Tibial artery (tissue), 4 donors: ENCODE measurements around the gene CHRNB1.

Experiments
- DNase-seq, 2 donors: peaks; one replicate each; pipeline ENCODE4 v3.0.0-alpha.2; 2019
- H3K27ac ChIP-seq, 2 donors: fragments of 200-600 bp; sonication (generic) in 1 of 2; 1 replicate in 1 of 2; 2 replicates in 1 of 2; pipeline ENCODE4 v1.5.1; 2018 to 2019; ENCODE audit warnings: mild to moderate bottlenecking in 1 of 2
- H3K27me3 ChIP-seq, 2 donors: fragments of 200-600 bp; sonication (generic) in 1 of 2; one replicate each; pipeline versions ENCODE4 v1.5.1 to v1.6.0; 2016 to 2019
- H3K36me3 ChIP-seq, 3 donors: fragments of 200-600 bp; sonication (generic) in 2 of 3; one replicate each; pipeline ENCODE4 v1.5.1; 2016 to 2019; ENCODE audit warnings: mild to moderate bottlenecking in 2 of 3
- H3K4me1 ChIP-seq, 4 donors: fragments of 200-600 bp; sonication (generic) in 2 of 4; 1 replicate in 3 of 4; 2 replicates in 1 of 4; pipeline ENCODE4 v1.5.1; 2016 to 2019
- H3K4me3 ChIP-seq, 2 donors: fragments of 200-600 bp; sonication (generic) in 1 of 2; 1 replicate in 1 of 2; 2 replicates in 1 of 2; pipeline ENCODE4 v1.5.1; 2018 to 2019; ENCODE audit warnings: mild to moderate bottlenecking in 2 of 2
- H3K9me3 ChIP-seq, 3 donors: fragments of 200-600 bp; sonication (generic) in 1 of 3; one replicate each; pipeline ENCODE4 v1.5.1; 2016 to 2019
- intact Hi-C: fragments of 100-400 bp; cut with DNase I; formaldehyde crosslinking; loops from one replicate; pipeline ENCODE4 v1.15.0; 2023; ENCODE audit warnings: low total_unique reads
- TF ChIP-seq, protein P1 (sequence below), 2 experiments: fragments of 200-600 bp in 1 of 2; fragments of 450-650 bp in 1 of 2; IDR thresholded peaks; one replicate each; pipeline ENCODE4 v1.5.1; 2017 to 2019; ENCODE audit warnings: antibody characterized with exemption in 2 of 2, mild to moderate bottlenecking in 1 of 2, moderate library complexity in 1 of 2

The CHRNB1 gene

DNA sequence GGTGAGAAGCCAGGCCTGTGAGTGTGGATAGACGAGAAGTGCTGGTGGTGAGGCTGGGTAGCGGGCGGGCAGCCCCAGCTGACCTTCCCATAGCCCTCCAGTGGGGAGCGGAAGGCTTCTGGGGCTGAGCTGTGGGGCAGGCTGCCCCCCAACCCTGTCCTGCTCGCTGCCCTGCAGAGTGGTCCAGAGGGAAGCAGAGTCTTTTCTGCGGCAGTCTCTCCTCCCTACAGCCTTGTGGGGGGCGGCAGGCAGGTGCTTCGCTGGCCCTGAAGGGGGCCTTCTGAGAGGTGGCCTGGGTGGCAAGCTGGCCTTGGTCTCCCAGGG is 33.5 kb upstream of the CHRNB1 start:
- Histone ChIP-seq H3K27me3 (no peaks in the 10 kb centered on the region), H3K27ac (no peak overlapping the region), H3K4me3 (no peak overlapping the region), H3K36me3 (peaks cover 10 to 53% (median 19%) of the 10 kb centered on the region in 3 donors), H3K9me3 (no peaks in the 10 kb centered on the region), H3K4me1 (peaks cover 0 to 2% (median under 1%) of the 10 kb centered on the region in 4 donors)
- intact Hi-C loops, result no loop called here
- DNase-seq, result no peak
- TF ChIP-seq, protein P1, sequence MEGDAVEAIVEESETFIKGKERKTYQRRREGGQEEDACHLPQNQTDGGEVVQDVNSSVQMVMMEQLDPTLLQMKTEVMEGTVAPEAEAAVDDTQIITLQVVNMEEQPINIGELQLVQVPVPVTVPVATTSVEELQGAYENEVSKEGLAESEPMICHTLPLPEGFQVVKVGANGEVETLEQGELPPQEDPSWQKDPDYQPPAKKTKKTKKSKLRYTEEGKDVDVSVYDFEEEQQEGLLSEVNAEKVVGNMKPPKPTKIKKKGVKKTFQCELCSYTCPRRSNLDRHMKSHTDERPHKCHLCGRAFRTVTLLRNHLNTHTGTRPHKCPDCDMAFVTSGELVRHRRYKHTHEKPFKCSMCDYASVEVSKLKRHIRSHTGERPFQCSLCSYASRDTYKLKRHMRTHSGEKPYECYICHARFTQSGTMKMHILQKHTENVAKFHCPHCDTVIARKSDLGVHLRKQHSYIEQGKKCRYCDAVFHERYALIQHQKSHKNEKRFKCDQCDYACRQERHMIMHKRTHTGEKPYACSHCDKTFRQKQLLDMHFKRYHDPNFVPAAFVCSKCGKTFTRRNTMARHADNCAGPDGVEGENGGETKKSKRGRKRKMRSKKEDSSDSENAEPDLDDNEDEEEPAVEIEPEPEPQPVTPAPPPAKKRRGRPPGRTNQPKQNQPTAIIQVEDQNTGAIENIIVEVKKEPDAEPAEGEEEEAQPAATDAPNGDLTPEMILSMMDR (IDR thresholded peaks at IDR 0.05), result no peak

DNA sequence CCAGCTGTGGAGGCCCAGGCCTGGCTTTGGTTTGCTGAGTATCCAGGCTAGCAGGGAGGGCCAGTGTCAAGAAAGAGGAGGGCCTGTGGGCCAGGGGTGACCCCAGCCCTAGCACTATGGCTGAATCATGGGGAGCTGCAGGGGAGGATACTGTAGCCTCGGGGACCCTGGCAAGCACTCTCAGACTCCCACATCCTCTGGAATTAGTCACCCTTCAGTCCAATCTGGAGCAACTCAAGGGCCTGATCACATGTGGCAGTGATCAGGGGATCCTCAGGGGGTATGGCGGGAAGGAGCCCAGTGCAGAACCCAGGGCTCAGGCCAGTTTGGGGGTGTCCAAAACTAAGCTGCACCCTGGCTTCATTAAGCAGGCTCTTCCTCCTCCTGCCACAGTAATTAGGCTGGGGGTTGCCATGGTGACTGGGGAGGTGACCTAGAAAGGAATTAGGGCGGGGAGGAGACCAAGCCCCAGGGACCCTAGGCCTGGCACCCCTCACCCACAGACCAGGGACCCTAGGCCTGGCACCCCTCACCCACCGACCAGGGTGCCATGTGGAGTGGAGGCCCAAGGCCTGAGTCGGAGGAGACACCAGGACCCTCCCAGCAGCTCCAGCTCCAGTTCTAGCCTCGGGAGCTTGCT is 31.4 kb upstream of the CHRNB1 start:
- no peaks in the 10 kb centered on the region for H3K27me3 ChIP-seq
- no peaks in the 10 kb centered on the region for H3K9me3 ChIP-seq
- peaks cover 10 to 66% (median 32%) of the 10 kb centered on the region in 3 donors for H3K36me3 ChIP-seq
- intact Hi-C loops, result no loop called here
- no peak overlapping the region for H3K27ac ChIP-seq
- H3K4me1 ChIP-seq, result no peaks in the 10 kb centered on the region
- no peak for DNase-seq
- TF ChIP-seq, protein P1 (IDR thresholded peaks at IDR 0.05), result no peak
- H3K4me3 ChIP-seq, result no peak overlapping the region

DNA sequence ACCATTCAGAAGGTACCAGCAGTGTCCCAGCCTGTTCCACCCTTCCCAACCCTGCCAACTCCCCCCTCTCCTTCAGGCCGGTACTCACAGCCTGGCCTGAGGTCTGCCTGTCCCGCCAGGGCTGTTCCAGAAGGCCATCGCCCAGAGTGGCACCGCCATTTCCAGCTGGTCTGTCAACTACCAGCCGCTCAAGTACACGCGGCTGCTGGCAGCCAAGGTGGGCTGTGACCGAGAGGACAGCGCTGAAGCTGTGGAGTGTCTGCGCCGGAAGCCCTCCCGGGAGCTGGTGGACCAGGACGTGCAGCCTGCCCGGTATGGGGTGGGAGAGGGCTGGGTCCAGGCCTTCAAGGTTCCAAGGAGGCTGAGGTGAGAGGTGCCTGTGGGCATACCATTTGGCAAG is 30.0 kb upstream of the CHRNB1 start:
- Histone ChIP-seq H3K27me3 (peaks cover 0 to 5% of the 10 kb centered on the region in 2 donors), H3K4me3 (no peak overlapping the region), H3K4me1 (no peaks in the 10 kb centered on the region), H3K36me3 (peaks cover under 1 to 52% (median 27%) of the 10 kb centered on the region in 3 donors), H3K27ac (no peak overlapping the region), H3K9me3 (no peaks in the 10 kb centered on the region)
- intact Hi-C loops, result no loop called here
- no peak for DNase-seq
- TF ChIP-seq, protein P1 (IDR thresholded peaks at IDR 0.05), result no peak

DNA sequence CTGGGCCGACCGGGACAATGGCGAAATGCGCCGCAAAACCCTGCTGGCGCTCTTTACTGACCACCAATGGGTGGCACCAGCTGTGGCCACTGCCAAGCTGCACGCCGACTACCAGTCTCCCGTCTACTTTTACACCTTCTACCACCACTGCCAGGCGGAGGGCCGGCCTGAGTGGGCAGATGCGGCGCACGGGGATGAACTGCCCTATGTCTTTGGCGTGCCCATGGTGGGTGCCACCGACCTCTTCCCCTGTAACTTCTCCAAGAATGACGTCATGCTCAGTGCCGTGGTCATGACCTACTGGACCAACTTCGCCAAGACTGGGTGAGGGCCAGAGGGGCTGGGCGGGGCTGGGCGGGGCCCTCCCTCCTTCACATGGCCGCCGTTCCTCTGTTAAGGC is 29.1 kb upstream of the CHRNB1 start:
- Histone ChIP-seq H3K27ac (no peak overlapping the region), H3K4me3 (no peak overlapping the region), H3K27me3 (peaks cover 0 to 9% of the 10 kb centered on the region in 2 donors), H3K36me3 (peaks cover 0 to 43% (median 20%) of the 10 kb centered on the region in 3 donors), H3K9me3 (no peaks in the 10 kb centered on the region), H3K4me1 (no peaks in the 10 kb centered on the region)
- TF ChIP-seq, protein P1 (IDR thresholded peaks at IDR 0.05), result no peak
- intact Hi-C loops, result no loop called here
- no peak for DNase-seq

DNA sequence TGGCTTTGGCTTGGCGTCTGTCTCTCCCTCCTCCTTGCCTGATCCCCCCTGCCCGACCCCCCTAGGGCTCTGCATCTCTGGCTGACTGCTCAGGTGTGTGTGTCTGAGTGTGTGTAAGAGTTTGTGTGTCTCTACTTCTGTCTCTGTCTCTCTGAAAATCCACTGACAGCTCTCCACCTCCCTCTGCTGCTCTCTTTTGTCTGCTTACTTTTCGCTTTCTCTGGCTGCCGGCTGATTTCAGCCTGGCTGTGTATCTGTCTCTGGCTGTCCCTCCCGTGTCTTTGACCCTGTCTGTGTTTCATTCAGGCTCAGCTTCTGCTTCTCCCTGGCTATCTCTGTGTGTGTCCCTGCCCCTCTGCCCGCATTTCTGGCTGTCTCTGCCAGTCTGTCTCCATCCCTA is 28.5 kb upstream of the CHRNB1 start:
- Histone ChIP-seq H3K4me1 (no peaks in the 10 kb centered on the region), H3K27me3 (peaks cover 0 to 9% of the 10 kb centered on the region in 2 donors), H3K9me3 (no peaks in the 10 kb centered on the region), H3K36me3 (peaks cover 0 to 40% (median 20%) of the 10 kb centered on the region in 3 donors), H3K27ac (no peak overlapping the region), H3K4me3 (no peak overlapping the region)
- TF ChIP-seq, protein P1 (IDR thresholded peaks at IDR 0.05), result no peak
- intact Hi-C loops, result no loop called here
- DNase-seq, result no peak
